22Rv1 (cell line): ENCODE measurements around the gene SLC29A3.

Experiments
- ZFX ChIP-seq: fragments of 450-650 bp; IDR thresholded peaks from 2 replicates; pipeline ENCODE4 v1.6.1; 2017; ENCODE audit warnings: antibody characterized with exemption, borderline replicate concordance
- TF ChIP-seq, protein P1 (sequence below): fragments of 450-650 bp; IDR thresholded peaks from 2 replicates; pipeline ENCODE4 v1.5.1; 2017; ENCODE audit warnings: mild to moderate bottlenecking

DNA sequence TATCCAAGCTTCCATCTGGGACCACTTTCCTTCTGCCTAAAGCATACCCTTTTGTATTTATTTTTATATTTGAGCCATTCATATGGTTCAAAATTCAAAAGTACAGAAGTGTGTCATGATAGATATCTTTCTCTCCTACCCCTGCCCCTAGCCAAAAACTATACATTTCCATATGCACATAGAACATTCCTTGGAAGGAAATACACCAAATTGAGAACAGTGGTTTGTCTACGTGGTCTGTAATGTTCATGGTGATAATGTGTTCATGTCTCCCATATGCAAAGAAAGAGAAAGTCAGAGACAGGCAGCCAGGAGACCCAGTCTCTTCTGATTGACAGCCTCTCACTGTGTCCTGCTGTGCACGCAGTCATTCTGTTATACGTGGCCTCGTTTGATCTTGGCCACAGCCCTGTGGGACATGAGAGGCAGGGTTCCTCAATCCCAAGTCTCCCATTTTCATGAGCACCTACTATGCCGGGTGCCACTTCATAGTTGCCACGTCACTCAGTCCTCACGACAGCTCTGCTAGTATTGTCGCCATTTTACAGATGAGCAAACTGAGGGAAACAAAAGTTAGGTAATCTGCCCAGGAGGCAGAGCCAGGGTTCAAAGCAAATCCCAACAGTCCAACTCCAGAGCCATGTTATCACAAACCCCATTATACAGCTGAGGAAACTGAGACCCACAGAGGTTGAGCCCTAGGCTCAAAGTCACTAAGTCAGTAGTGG is 69.7 kb downstream of the SLC29A3 start:
- TF ChIP-seq, protein P1, sequence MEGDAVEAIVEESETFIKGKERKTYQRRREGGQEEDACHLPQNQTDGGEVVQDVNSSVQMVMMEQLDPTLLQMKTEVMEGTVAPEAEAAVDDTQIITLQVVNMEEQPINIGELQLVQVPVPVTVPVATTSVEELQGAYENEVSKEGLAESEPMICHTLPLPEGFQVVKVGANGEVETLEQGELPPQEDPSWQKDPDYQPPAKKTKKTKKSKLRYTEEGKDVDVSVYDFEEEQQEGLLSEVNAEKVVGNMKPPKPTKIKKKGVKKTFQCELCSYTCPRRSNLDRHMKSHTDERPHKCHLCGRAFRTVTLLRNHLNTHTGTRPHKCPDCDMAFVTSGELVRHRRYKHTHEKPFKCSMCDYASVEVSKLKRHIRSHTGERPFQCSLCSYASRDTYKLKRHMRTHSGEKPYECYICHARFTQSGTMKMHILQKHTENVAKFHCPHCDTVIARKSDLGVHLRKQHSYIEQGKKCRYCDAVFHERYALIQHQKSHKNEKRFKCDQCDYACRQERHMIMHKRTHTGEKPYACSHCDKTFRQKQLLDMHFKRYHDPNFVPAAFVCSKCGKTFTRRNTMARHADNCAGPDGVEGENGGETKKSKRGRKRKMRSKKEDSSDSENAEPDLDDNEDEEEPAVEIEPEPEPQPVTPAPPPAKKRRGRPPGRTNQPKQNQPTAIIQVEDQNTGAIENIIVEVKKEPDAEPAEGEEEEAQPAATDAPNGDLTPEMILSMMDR = no peak
- no peak for TF ChIP-seq ZFX
